Measurements from ENCODE around the gene ALDH1A2.
"Not testable (repeated sequence)": the region's sequence is repeated elsewhere in the genome, so short reads cannot be mapped to it uniquely, and the experiment has no call there.

Gene ALDH1A2

GRCh38 chr15:58065445-58066041 lies at the start of gene ALDH1A2:
TSS of gene ALDH1A2 (minus strand) at chr15:58065711. CDS start at chr15:58065650, 61 bp downstream.
- no peak within 1 kb of the TSS for H3K9ac ChIP-seq
- no peaks in the 10 kb centered on the region for H3K36me3 ChIP-seq

GRCh38 chr15:58114812-58115211 lies 49.3 kb upstream of the ALDH1A2 start:
- H3K4me1 ChIP-seq = no peaks in the 10 kb centered on the region
- TF ChIP-seq Cebpa-rat (IDR thresholded peaks at IDR 0.05) = peak; percentile 35; the same call in 1 of the 2 replicates
- H3K4me2 ChIP-seq = no peak overlapping the region
- no peak overlapping the region for H3K4me3 ChIP-seq
- no peaks in the 10 kb centered on the region for H3K9me3 ChIP-seq
- no peaks in the 10 kb centered on the region for H3K36me3 ChIP-seq
- H4K20me1 ChIP-seq = no peaks in the 10 kb centered on the region
- H3K27me3 ChIP-seq = no peaks in the 10 kb centered on the region
- no peak overlapping the region for H3K9ac ChIP-seq
- no peak overlapping the region for H3K27ac ChIP-seq

More at GRCh38 chr15:58065445-58066041, at the start of gene ALDH1A2:
- no peak for TF ChIP-seq Cebpa-rat (IDR thresholded peaks at IDR 0.05)
- H3K4me1 ChIP-seq = no peaks in the 10 kb centered on the region
- H3K4me2 ChIP-seq = no peak within 1 kb of the TSS
- no peaks in the 10 kb centered on the region for H4K20me1 ChIP-seq
- H3K27ac ChIP-seq = no peak within 1 kb of the TSS
- peaks cover 22% of the 10 kb centered on the region for H3K9me3 ChIP-seq
- H3K27me3 ChIP-seq = peaks cover 7% of the 10 kb centered on the region; the same call in 1 of the 2 replicates
- H3K4me3 ChIP-seq = no peak within 1 kb of the TSS

GRCh38 chr15:58114388-58114787 lies 48.9 kb upstream of the ALDH1A2 start:
- no peak overlapping the region for H3K9ac ChIP-seq
- no peak for TF ChIP-seq Cebpa-rat (IDR thresholded peaks at IDR 0.05)

GRCh38 chr15:58113358-58113757 lies 47.8 kb upstream of the ALDH1A2 start:
- not testable (repeated sequence) for H3K36me3 ChIP-seq, H3K9me3 ChIP-seq, H3K4me1 ChIP-seq, H3K4me2 ChIP-seq, H4K20me1 ChIP-seq, H3K27ac ChIP-seq, H3K9ac ChIP-seq, H3K4me3 ChIP-seq, H3K27me3 ChIP-seq

More at GRCh38 chr15:58114388-58114787, 48.9 kb upstream of the ALDH1A2 start:
- no peak overlapping the region for H3K4me2 ChIP-seq
- H3K36me3 ChIP-seq = no peaks in the 10 kb centered on the region
- no peaks in the 10 kb centered on the region for H3K9me3 ChIP-seq
- no peak overlapping the region for H3K4me3 ChIP-seq
- H3K27me3 ChIP-seq = no peaks in the 10 kb centered on the region
- no peaks in the 10 kb centered on the region for H3K4me1 ChIP-seq
- no peaks in the 10 kb centered on the region for H4K20me1 ChIP-seq
- H3K27ac ChIP-seq = no peak overlapping the region

- TF ChIP-seq Cebpa-rat (IDR thresholded peaks at IDR 0.05) = no peak
- Histone ChIP-seq H3K4me2 (no peak overlapping the region), H3K4me3 (no peak overlapping the region), H3K4me1 (no peaks in the 10 kb centered on the region), H3K36me3 (no peaks in the 10 kb centered on the region), H3K9ac (no peak overlapping the region), H3K27ac (no peak overlapping the region), H4K20me1 (no peaks in the 10 kb centered on the region), H3K27me3 (no peaks in the 10 kb centered on the region), H3K9me3 (no peaks in the 10 kb centered on the region)
These were observed 46.2 kb upstream of the ALDH1A2 start for GRCh38 chr15:58111718-58112104.

GRCh38 chr15:58110999-58111717 lies 45.6 kb upstream of the ALDH1A2 start:
- no peaks in the 10 kb centered on the region for H3K36me3 ChIP-seq
- no peaks in the 10 kb centered on the region for H3K9me3 ChIP-seq
- no peak for TF ChIP-seq Cebpa-rat (IDR thresholded peaks at IDR 0.05)
- H3K4me3 ChIP-seq = no peak overlapping the region
- no peaks in the 10 kb centered on the region for H3K4me1 ChIP-seq
- H3K9ac ChIP-seq = no peak overlapping the region
- H3K27ac ChIP-seq = no peak overlapping the region
- H3K27me3 ChIP-seq = no peaks in the 10 kb centered on the region
- H4K20me1 ChIP-seq = no peaks in the 10 kb centered on the region
- H3K4me2 ChIP-seq = no peak overlapping the region

- H3K36me3 ChIP-seq = no peaks in the 10 kb centered on the region
- H3K27me3 ChIP-seq = no peaks in the 10 kb centered on the region
- no peak overlapping the region for H3K4me2 ChIP-seq
- no peaks in the 10 kb centered on the region for H4K20me1 ChIP-seq
- H3K4me3 ChIP-seq = no peak overlapping the region
- no peaks in the 10 kb centered on the region for H3K4me1 ChIP-seq
- H3K27ac ChIP-seq = no peak overlapping the region
- H3K9ac ChIP-seq = no peak overlapping the region
- TF ChIP-seq Cebpa-rat (IDR thresholded peaks at IDR 0.05) = no peak
- no peaks in the 10 kb centered on the region for H3K9me3 ChIP-seq
These were observed 43.9 kb upstream of the ALDH1A2 start for GRCh38 chr15:58109419-58109818.

- Histone ChIP-seq H4K20me1 (no peaks in the 10 kb centered on the region), H3K4me2 (no peak overlapping the region), H3K27ac (no peak overlapping the region), H3K4me3 (no peak overlapping the region), H3K9ac (no peak overlapping the region), H3K4me1 (no peaks in the 10 kb centered on the region), H3K36me3 (no peaks in the 10 kb centered on the region), H3K9me3 (no peaks in the 10 kb centered on the region), H3K27me3 (no peaks in the 10 kb centered on the region)
- no peak for TF ChIP-seq Cebpa-rat (IDR thresholded peaks at IDR 0.05)
These were observed 42.6 kb upstream of the ALDH1A2 start for GRCh38 chr15:58108117-58108516.

GRCh38 chr15:58103482-58103881 lies 38.0 kb upstream of the ALDH1A2 start:
- Histone ChIP-seq H3K4me1 (no peaks in the 10 kb centered on the region), H3K9me3 (no peaks in the 10 kb centered on the region), H3K4me2 (no peak overlapping the region), H3K27me3 (no peaks in the 10 kb centered on the region), H3K4me3 (no peak overlapping the region), H3K9ac (no peak overlapping the region), H4K20me1 (no peaks in the 10 kb centered on the region), H3K36me3 (no peaks in the 10 kb centered on the region), H3K27ac (no peak overlapping the region)
- no peak for TF ChIP-seq Cebpa-rat (IDR thresholded peaks at IDR 0.05)

GRCh38 chr15:58096529-58097084 lies 31.1 kb upstream of the ALDH1A2 start:
- H4K20me1 ChIP-seq = no peaks in the 10 kb centered on the region
- H3K36me3 ChIP-seq = no peaks in the 10 kb centered on the region
- no peak overlapping the region for H3K9ac ChIP-seq
- no peaks in the 10 kb centered on the region for H3K4me1 ChIP-seq
- TF ChIP-seq Cebpa-rat (IDR thresholded peaks at IDR 0.05) = no peak
- no peak overlapping the region for H3K4me3 ChIP-seq
- no peaks in the 10 kb centered on the region for H3K27me3 ChIP-seq
- no peak overlapping the region for H3K27ac ChIP-seq
- H3K4me2 ChIP-seq = no peak overlapping the region
- no peaks in the 10 kb centered on the region for H3K9me3 ChIP-seq
